H1 (cell line): ENCODE results near the gene ARHGAP25. TPM values are rescaled to one million over a fixed set of nuclear protein-coding genes. Genes with fewer than 3 reads are reported as not detected.

Experiments used
- CBX5 ChIP-seq: fragments of 300-800, 300-1000 bp; sonication (generic); IDR thresholded peaks from 2 replicates; pipeline ENCODE4 v1.7.1; 2016; ENCODE audit warnings: antibody characterized with exemption, low read length, low read depth
- EGR1 ChIP-seq: IDR thresholded peaks from 2 replicates; pipeline ENCODE4 v1.6.1; 2011; ENCODE audit warnings: low read depth, low read length, borderline replicate concordance
- TBP ChIP-seq: IDR thresholded peaks from 2 replicates; pipeline ENCODE4 v1.6.1; 2011; ENCODE audit warnings: low read depth, low read length, improper control_type of control experiment
- polyA plus RNA-seq, 7 experiments: library from polyadenylated mRNA; depleted of rRNA in 3 of 7; stranded (reverse) in 5 of 7; unstranded in 2 of 7; fragments of >200 nt in 5 of 7; fragments of 200-250 nt in 2 of 7; gene quantifications; 1 replicate in 5 of 7; 2 replicates in 1 of 7; 4 replicates in 1 of 7; pipeline versions ENCODE4 v1.2.1 to v1.2.3, GENCODE V29; 2011 to 2013; ENCODE audit warnings: missing spikeins in 2 of 7, mixed read lengths in 2 of 7
- total RNA-seq: library from RNA; stranded (reverse); fragmentation: NEBNext Ultra II Directional; extraction: Animal tissue kit (Norgen Biotek cat#: 25700); gene quantifications from 2 replicates; pipeline ENCODE4 v1.2.1, GENCODE V29; 2021
- TF ChIP-seq, protein P1 (sequence below): IDR thresholded peaks from 2 replicates; pipeline ENCODE4 v1.6.1; 2011; ENCODE audit warnings: low read length, improper control_type of control experiment

ARHGAP25 gene
- total and polyA plus RNA-seq, 2 of the 8 experiments (the other 6 are each of a cell fraction or from before 2014, with no cell fraction given) = 1.00 to 1.2 TPM

DNA sequence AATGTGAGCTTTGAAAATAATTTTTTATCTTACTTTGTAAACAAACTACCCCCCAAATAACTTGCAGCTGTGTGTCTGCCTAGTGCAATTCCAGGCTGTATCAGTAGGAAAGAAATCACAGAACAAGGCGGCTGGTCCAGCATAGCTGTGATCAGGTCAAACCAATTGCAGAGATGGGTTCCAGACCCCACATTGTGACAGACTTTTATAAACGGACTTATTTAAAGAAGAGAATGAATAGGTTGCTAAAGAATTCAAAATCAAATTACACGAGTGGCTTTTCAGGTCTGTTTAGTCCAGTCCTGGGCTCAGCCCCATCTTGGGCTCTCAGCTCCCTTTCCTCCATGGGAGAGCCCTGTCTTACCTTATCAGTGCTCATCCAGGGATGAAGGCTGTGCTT, 125.5 kb downstream of the ARHGAP25 start (continued):
- TF ChIP-seq, protein P1, sequence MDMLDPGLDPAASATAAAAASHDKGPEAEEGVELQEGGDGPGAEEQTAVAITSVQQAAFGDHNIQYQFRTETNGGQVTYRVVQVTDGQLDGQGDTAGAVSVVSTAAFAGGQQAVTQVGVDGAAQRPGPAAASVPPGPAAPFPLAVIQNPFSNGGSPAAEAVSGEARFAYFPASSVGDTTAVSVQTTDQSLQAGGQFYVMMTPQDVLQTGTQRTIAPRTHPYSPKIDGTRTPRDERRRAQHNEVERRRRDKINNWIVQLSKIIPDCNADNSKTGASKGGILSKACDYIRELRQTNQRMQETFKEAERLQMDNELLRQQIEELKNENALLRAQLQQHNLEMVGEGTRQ = no peak
- no peak for TF ChIP-seq CBX5
- no peak for TF ChIP-seq EGR1
- TF ChIP-seq TBP = no peak
- TF ChIP-seq, all 59 proteins: peak for 0
